ENCODE results near the gene FUOM.

DNA sequence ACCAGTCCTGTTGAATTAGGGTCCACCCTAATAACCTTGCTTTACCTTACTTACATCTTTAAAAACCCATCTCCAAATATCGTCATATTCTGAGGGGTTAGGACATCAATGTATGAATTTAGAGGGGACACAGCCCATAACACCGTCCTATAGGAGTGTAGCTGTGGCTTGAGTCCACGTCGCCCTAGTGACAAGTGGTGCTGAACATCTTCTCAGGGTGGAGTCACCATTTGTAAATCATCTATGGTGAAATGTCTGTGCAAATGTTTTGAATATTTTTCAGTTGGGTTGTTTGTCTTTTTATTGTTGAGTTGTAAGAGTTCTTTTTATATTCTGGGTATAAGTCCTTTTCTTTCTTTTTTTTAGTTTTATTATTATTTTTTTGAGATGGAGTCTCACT, 15.8 kb downstream of the FUOM start:
- TF ChIP-seq CTCF (conservative IDR thresholded peaks at IDR 0.05; ENCODE audit: low read depth in 2 of 2) = no peak
- no peak for TF ChIP-seq POLR2AphosphoS5 (IDR thresholded peaks at IDR 0.05; ENCODE audit: low read depth)
- no peak for TF ChIP-seq EZH2phosphoT487 (IDR thresholded peaks at IDR 0.05; ENCODE audit: unreplicated experiment)
- no peak for TF ChIP-seq EZH2 (IDR thresholded peaks at IDR 0.05; ENCODE audit: low read depth, unreplicated experiment)
- no peak for TF ChIP-seq JUNB (IDR thresholded peaks at IDR 0.05; ENCODE audit: unreplicated experiment)
- TF ChIP-seq REST (IDR thresholded peaks at IDR 0.05; ENCODE audit: unreplicated experiment) = no peak
- no peak for TF ChIP-seq CREB1 (CRISPR knock-in tag; IDR thresholded peaks at IDR 0.05; ENCODE audit: low read depth)
- TF ChIP-seq NANOG (IDR thresholded peaks at IDR 0.05; ENCODE audit: borderline replicate concordance) = no peak
- TF ChIP-seq STAT1 (IDR thresholded peaks at IDR 0.05; ENCODE audit: unreplicated experiment) = no peak
- TF ChIP-seq, protein P1, sequence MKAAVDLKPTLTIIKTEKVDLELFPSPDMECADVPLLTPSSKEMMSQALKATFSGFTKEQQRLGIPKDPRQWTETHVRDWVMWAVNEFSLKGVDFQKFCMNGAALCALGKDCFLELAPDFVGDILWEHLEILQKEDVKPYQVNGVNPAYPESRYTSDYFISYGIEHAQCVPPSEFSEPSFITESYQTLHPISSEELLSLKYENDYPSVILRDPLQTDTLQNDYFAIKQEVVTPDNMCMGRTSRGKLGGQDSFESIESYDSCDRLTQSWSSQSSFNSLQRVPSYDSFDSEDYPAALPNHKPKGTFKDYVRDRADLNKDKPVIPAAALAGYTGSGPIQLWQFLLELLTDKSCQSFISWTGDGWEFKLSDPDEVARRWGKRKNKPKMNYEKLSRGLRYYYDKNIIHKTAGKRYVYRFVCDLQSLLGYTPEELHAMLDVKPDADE (IDR thresholded peaks at IDR 0.05) = no peak
- TF ChIP-seq ZNF331 (CRISPR knock-in tag; IDR thresholded peaks at IDR 0.05; ENCODE audit: low read depth) = no peak

All from GM23338 (cell line).